LNCaP clone FGC (cell line): ENCODE measurements around the gene ABCA3.

ENCODE experiments used
- DNase-seq: peaks from one replicate; pipeline ENCODE4 v3.0.0-alpha.2; 2011; ENCODE audit warnings: low read depth
- H3K4me3 ChIP-seq: 2 replicates; pipeline ENCODE4 v1.5.1; 2011; ENCODE audit warnings: mild to moderate bottlenecking, low read depth, low read length, control low read depth
- TF ChIP-seq, protein P1 (sequence below): IDR thresholded peaks from 2 replicates; pipeline ENCODE4 v1.5.1; 2012; ENCODE audit warnings: mild to moderate bottlenecking; ENCODE audit not compliant: control insufficient read depth, insufficient read depth; ENCODE audit errors: extremely low read depth

Gene ABCA3

GRCh38 chr16:2365397-2366294, 25.1 kb upstream of the ABCA3 start:
- TF ChIP-seq, protein P1, sequence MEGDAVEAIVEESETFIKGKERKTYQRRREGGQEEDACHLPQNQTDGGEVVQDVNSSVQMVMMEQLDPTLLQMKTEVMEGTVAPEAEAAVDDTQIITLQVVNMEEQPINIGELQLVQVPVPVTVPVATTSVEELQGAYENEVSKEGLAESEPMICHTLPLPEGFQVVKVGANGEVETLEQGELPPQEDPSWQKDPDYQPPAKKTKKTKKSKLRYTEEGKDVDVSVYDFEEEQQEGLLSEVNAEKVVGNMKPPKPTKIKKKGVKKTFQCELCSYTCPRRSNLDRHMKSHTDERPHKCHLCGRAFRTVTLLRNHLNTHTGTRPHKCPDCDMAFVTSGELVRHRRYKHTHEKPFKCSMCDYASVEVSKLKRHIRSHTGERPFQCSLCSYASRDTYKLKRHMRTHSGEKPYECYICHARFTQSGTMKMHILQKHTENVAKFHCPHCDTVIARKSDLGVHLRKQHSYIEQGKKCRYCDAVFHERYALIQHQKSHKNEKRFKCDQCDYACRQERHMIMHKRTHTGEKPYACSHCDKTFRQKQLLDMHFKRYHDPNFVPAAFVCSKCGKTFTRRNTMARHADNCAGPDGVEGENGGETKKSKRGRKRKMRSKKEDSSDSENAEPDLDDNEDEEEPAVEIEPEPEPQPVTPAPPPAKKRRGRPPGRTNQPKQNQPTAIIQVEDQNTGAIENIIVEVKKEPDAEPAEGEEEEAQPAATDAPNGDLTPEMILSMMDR: no peak
- H3K4me3 ChIP-seq: no peak overlapping the region
- no peak for DNase-seq

- no peak overlapping the region for H3K4me3 ChIP-seq
- DNase-seq: peak; percentile 42
- TF ChIP-seq, protein P1: no peak
Observed at GRCh38 chr16:2364638-2365210, 24.2 kb upstream of the ABCA3 start.

GRCh38 chr16:2362218-2362617, 21.7 kb upstream of the ABCA3 start:
- H3K4me3 ChIP-seq: no peak overlapping the region
- TF ChIP-seq, protein P1: no peak
- no peak for DNase-seq

DNA sequence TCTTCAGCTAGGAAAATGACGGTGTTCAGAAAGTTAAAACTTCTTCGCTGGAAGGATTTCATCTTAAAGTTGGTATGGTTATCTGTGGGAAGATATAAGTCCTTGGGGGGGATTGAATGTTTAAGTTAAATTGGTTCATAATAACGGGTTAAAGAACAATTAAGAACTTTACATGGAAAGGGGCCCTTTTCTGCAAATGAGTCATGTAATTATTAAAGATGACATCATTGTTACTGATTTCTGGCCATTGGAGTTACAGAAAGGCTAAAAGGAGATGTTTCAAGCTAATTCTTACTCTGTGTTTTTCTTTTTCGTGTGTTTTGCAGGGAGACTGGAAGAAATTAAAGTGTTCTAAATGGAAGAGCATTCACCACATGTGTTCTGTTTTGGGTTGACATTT, 20.6 kb upstream of the ABCA3 start:
- TF ChIP-seq, protein P1: no peak
- H3K4me3 ChIP-seq: no peak overlapping the region
- no peak for DNase-seq

- no peak overlapping the region for H3K4me3 ChIP-seq
- TF ChIP-seq, protein P1: no peak
- no peak for DNase-seq
Observed at GRCh38 chr16:2359919-2360318, 19.4 kb upstream of the ABCA3 start.

- no peak overlapping the region for H3K4me3 ChIP-seq
- TF ChIP-seq, protein P1: no peak
- no peak for DNase-seq
Observed at GRCh38 chr16:2358811-2359210, 18.3 kb upstream of the ABCA3 start.
